Osteoblast (primary cell): ENCODE results near the gene ADO. TPM values are rescaled to one million over a fixed set of nuclear protein-coding genes. Genes with fewer than 3 reads are reported as not detected.

ENCODE experiments used
- DNase-seq: peaks from one replicate; pipeline ENCODE4 v3.0.0; 2011; ENCODE audit warnings: low spot score, mixed read lengths; ENCODE audit not compliant: insufficient read length; ENCODE audit errors: missing footprints
- H2AFZ ChIP-seq: 2 replicates; pipeline ENCODE4 v1.6.0; 2011; ENCODE audit warnings: mild to moderate bottlenecking, low read length
- H3K27ac ChIP-seq: 2 replicates; pipeline ENCODE4 v1.5.1; 2011; ENCODE audit warnings: mild to moderate bottlenecking, low read depth, low read length, moderate library complexity
- H3K27me3 ChIP-seq: 2 replicates; pipeline ENCODE4 v1.6.0; 2012; ENCODE audit warnings: mild to moderate bottlenecking, control low read depth, inconsistent platforms, low read length, moderate library complexity; ENCODE audit not compliant: insufficient read depth
- H3K36me3 ChIP-seq: 2 replicates; pipeline ENCODE4 v1.5.1; 2011; ENCODE audit warnings: mild to moderate bottlenecking, low read length, control low read depth, moderate library complexity; ENCODE audit not compliant: insufficient read depth
- H3K4me1 ChIP-seq: 2 replicates; pipeline ENCODE4 v1.5.1; 2011; ENCODE audit warnings: mild to moderate bottlenecking, low read length, control low read depth, moderate library complexity; ENCODE audit not compliant: insufficient read depth
- H3K4me2 ChIP-seq: 2 replicates; pipeline ENCODE4 v1.6.0; 2011; ENCODE audit warnings: mild to moderate bottlenecking, low read length; ENCODE audit not compliant: insufficient read depth
- H3K4me3 ChIP-seq: fragments of 200-600 bp; sonication (generic); 3 replicates; pipeline ENCODE4 v1.5.1; 2012; ENCODE audit warnings: mild to moderate bottlenecking, low read length, inconsistent platforms; ENCODE audit not compliant: insufficient read depth
- H3K79me2 ChIP-seq: 2 replicates; pipeline ENCODE4 v1.6.0; 2012; ENCODE audit warnings: mild to moderate bottlenecking, low read length, control low read depth, inconsistent platforms; ENCODE audit not compliant: insufficient read depth
- H3K9me3 ChIP-seq: 2 replicates; pipeline ENCODE4 v1.5.1; 2011; ENCODE audit warnings: low read depth, low read length, control low read depth
- H4K20me1 ChIP-seq: 2 replicates; pipeline ENCODE4 v1.6.0; 2012; ENCODE audit warnings: mild to moderate bottlenecking, low read length, control low read depth; ENCODE audit not compliant: insufficient read depth
- CTCF ChIP-seq: IDR thresholded peaks from 2 replicates; pipeline ENCODE4 v1.5.1; 2011; ENCODE audit warnings: mild to moderate bottlenecking, low read depth, low read length, moderate library complexity; ENCODE audit errors: extremely low read depth
- total RNA-seq: library from RNA; depleted of rRNA; stranded (reverse); fragments of >200 nt; gene quantifications from 2 replicates; pipeline ENCODE4 v1.2.3, GENCODE V29; 2012

Gene ADO
- total RNA-seq, 1 donor: 29.3 TPM

GRCh38 chr10:62839590-62839989 is 35.1 kb downstream of the ADO start:
- Histone ChIP-seq H4K20me1 (no peaks in the 10 kb centered on the region), H3K9me3 (no peaks in the 10 kb centered on the region), H3K4me2 (no peak overlapping the region), H2AFZ (no peak overlapping the region), H3K4me3 (no peak overlapping the region), H3K36me3 (no peaks in the 10 kb centered on the region), H3K27ac (no peak overlapping the region), H3K4me1 (no peaks in the 10 kb centered on the region), H3K79me2 (no peaks in the 10 kb centered on the region), H3K27me3 (peaks cover 20% of the 10 kb centered on the region)
- no peak for DNase-seq
- TF ChIP-seq CTCF: no peak

GRCh38 chr10:62842983-62843382 is 38.5 kb downstream of the ADO start:
- no peak for DNase-seq
- H3K4me3 ChIP-seq: no peak overlapping the region
- no peak overlapping the region for H2AFZ ChIP-seq
- no peak overlapping the region for H3K27ac ChIP-seq
- TF ChIP-seq CTCF: no peak
- peaks cover 18% of the 10 kb centered on the region for H3K27me3 ChIP-seq
- no peak overlapping the region for H3K4me2 ChIP-seq
- H3K36me3 ChIP-seq: no peaks in the 10 kb centered on the region
- H3K79me2 ChIP-seq: no peaks in the 10 kb centered on the region
- peaks cover 8% of the 10 kb centered on the region for H3K9me3 ChIP-seq
- H3K4me1 ChIP-seq: no peaks in the 10 kb centered on the region
- H4K20me1 ChIP-seq: no peaks in the 10 kb centered on the region

- no peaks in the 10 kb centered on the region for H3K4me1 ChIP-seq
- H3K9me3 ChIP-seq: peaks cover 8% of the 10 kb centered on the region
- no peak for DNase-seq
- H3K79me2 ChIP-seq: no peaks in the 10 kb centered on the region
- TF ChIP-seq CTCF: no peak
- peaks cover 18% of the 10 kb centered on the region for H3K27me3 ChIP-seq
- no peak overlapping the region for H3K4me2 ChIP-seq
- H3K4me3 ChIP-seq: no peak overlapping the region
- no peak overlapping the region for H2AFZ ChIP-seq
- H3K36me3 ChIP-seq: no peaks in the 10 kb centered on the region
- H3K27ac ChIP-seq: no peak overlapping the region
- no peaks in the 10 kb centered on the region for H4K20me1 ChIP-seq
These were observed 39.1 kb downstream of the ADO start for GRCh38 chr10:62843600-62843999.

GRCh38 chr10:62844280-62845011 is 39.9 kb downstream of the ADO start:
- no peak overlapping the region for H3K4me2 ChIP-seq
- TF ChIP-seq CTCF: no peak
- H3K4me1 ChIP-seq: no peaks in the 10 kb centered on the region
- H3K27ac ChIP-seq: no peak overlapping the region
- no peaks in the 10 kb centered on the region for H3K36me3 ChIP-seq
- no peak for DNase-seq
- H3K27me3 ChIP-seq: peaks cover 21% of the 10 kb centered on the region
- no peak overlapping the region for H2AFZ ChIP-seq
- H3K9me3 ChIP-seq: peaks cover 8% of the 10 kb centered on the region
- no peaks in the 10 kb centered on the region for H4K20me1 ChIP-seq
- no peaks in the 10 kb centered on the region for H3K79me2 ChIP-seq
- H3K4me3 ChIP-seq: no peak overlapping the region
